ENCODE results near the gene THRSP. TPM values are rescaled to one million over a fixed set of nuclear protein-coding genes. Genes with fewer than 3 reads are reported as not detected.

The THRSP gene
- total RNA-seq, 1 donor from 2014 or later, result not detected

GRCh38 chr11:78045851-78046485, 17.7 kb upstream of the THRSP start:
- Mint-ChIP-seq H3K4me1 (ENCODE audit: low read depth, unreplicated experiment) (no peaks in the 10 kb centered on the region), H3K36me3 (ENCODE audit: unreplicated experiment) (no peaks in the 10 kb centered on the region), H3K27me3 (ENCODE audit: unreplicated experiment) (peaks cover 5% of the 10 kb centered on the region), H3K27ac (ENCODE audit: unreplicated experiment) (no peak overlapping the region), H3K9me3 (ENCODE audit: unreplicated experiment) (no peaks in the 10 kb centered on the region), H3K4me3 (ENCODE audit: unreplicated experiment) (peak overlapping the region; percentile 59)
- TF ChIP-seq CTCF (IDR thresholded peaks at IDR 0.05; ENCODE audit: partially characterized antibody, unreplicated experiment), result peak; percentile 99
- DNase-seq, result peak; percentile 86

GRCh38 chr11:78046486-78046854, 17.2 kb upstream of the THRSP start:
- Mint-ChIP-seq H3K9me3 (ENCODE audit: unreplicated experiment) (no peaks in the 10 kb centered on the region), H3K27me3 (ENCODE audit: unreplicated experiment) (peaks cover 5% of the 10 kb centered on the region), H3K4me1 (ENCODE audit: low read depth, unreplicated experiment) (no peaks in the 10 kb centered on the region), H3K4me3 (ENCODE audit: unreplicated experiment) (no peak overlapping the region), H3K36me3 (ENCODE audit: unreplicated experiment) (no peaks in the 10 kb centered on the region), H3K27ac (ENCODE audit: unreplicated experiment) (no peak overlapping the region)
- peak; percentile 48 for TF ChIP-seq CTCF (IDR thresholded peaks at IDR 0.05; ENCODE audit: partially characterized antibody, unreplicated experiment)
- DNase-seq, result no peak

GRCh38 chr11:78048561-78048960, 15.1 kb upstream of the THRSP start:
- Mint-ChIP-seq H3K27me3 (ENCODE audit: unreplicated experiment) (peaks cover under 1% of the 10 kb centered on the region), H3K4me3 (ENCODE audit: unreplicated experiment) (no peak overlapping the region), H3K27ac (ENCODE audit: unreplicated experiment) (no peak overlapping the region), H3K36me3 (ENCODE audit: unreplicated experiment) (no peaks in the 10 kb centered on the region), H3K4me1 (ENCODE audit: low read depth, unreplicated experiment) (no peaks in the 10 kb centered on the region), H3K9me3 (ENCODE audit: unreplicated experiment) (no peaks in the 10 kb centered on the region)
- peak; percentile 8 for TF ChIP-seq CTCF (IDR thresholded peaks at IDR 0.05; ENCODE audit: partially characterized antibody, unreplicated experiment)
- DNase-seq, result no peak

GRCh38 chr11:78049348-78049747, 14.3 kb upstream of the THRSP start:
- TF ChIP-seq CTCF (IDR thresholded peaks at IDR 0.05; ENCODE audit: partially characterized antibody, unreplicated experiment), result no peak
- Mint-ChIP-seq H3K4me1 (ENCODE audit: low read depth, unreplicated experiment) (no peaks in the 10 kb centered on the region), H3K27me3 (ENCODE audit: unreplicated experiment) (no peaks in the 10 kb centered on the region), H3K9me3 (ENCODE audit: unreplicated experiment) (no peaks in the 10 kb centered on the region), H3K4me3 (ENCODE audit: unreplicated experiment) (no peak overlapping the region), H3K36me3 (ENCODE audit: unreplicated experiment) (no peaks in the 10 kb centered on the region), H3K27ac (ENCODE audit: unreplicated experiment) (no peak overlapping the region)
- DNase-seq, result no peak

- Mint-ChIP-seq H3K27ac (ENCODE audit: unreplicated experiment) (no peak overlapping the region), H3K36me3 (ENCODE audit: unreplicated experiment) (no peaks in the 10 kb centered on the region), H3K4me3 (ENCODE audit: unreplicated experiment) (no peak overlapping the region), H3K9me3 (ENCODE audit: unreplicated experiment) (peaks cover 3% of the 10 kb centered on the region), H3K27me3 (ENCODE audit: unreplicated experiment) (peaks cover 2% of the 10 kb centered on the region), H3K4me1 (ENCODE audit: low read depth, unreplicated experiment) (no peaks in the 10 kb centered on the region)
- TF ChIP-seq CTCF (IDR thresholded peaks at IDR 0.05; ENCODE audit: partially characterized antibody, unreplicated experiment), result no peak
- no peak for DNase-seq
Measured at GRCh38 chr11:78050964-78051831, 12.5 kb upstream of the THRSP start.
